Measurements from ENCODE around the gene STXBP2.

Gene STXBP2

GRCh38 chr19:7685546-7686445 lies 48.9 kb downstream of the STXBP2 start:
- Histone ChIP-seq H3K27me3 (ENCODE audit: control insufficient read depth, insufficient read depth, low read length) (no peaks in the 10 kb centered on the region), H3K9me3 (ENCODE audit: control insufficient read depth, low read length) (no peaks in the 10 kb centered on the region), H3K4me1 (peaks cover 3% of the 10 kb centered on the region), H2AFZ (no peak overlapping the region), H3K4me3 (ENCODE audit: low read depth, low read length) (no peak overlapping the region), H3K4me2 (ENCODE audit: low read length) (no peak overlapping the region), H3K27ac (no peak overlapping the region), H3K79me2 (no peaks in the 10 kb centered on the region), H3K36me3 (ENCODE audit: control insufficient read depth, insufficient read depth, low read length) (no peaks in the 10 kb centered on the region), H3K9ac (no peak overlapping the region)
- TF ChIP-seq CTCF (IDR thresholded peaks at IDR 0.05) = no peak

GRCh38 chr19:7687177-7687576 lies 50.3 kb downstream of the STXBP2 start:
- Histone ChIP-seq H3K27ac (no peak overlapping the region), H3K9me3 (ENCODE audit: control insufficient read depth, low read length) (no peaks in the 10 kb centered on the region), H3K9ac (no peak overlapping the region), H3K4me3 (ENCODE audit: low read depth, low read length) (no peak overlapping the region), H3K4me2 (ENCODE audit: low read length) (no peak overlapping the region), H3K36me3 (ENCODE audit: control insufficient read depth, insufficient read depth, low read length) (no peaks in the 10 kb centered on the region), H3K4me1 (no peaks in the 10 kb centered on the region), H3K27me3 (ENCODE audit: control insufficient read depth, insufficient read depth, low read length) (no peaks in the 10 kb centered on the region), H2AFZ (no peak overlapping the region), H3K79me2 (no peaks in the 10 kb centered on the region)
- TF ChIP-seq CTCF (IDR thresholded peaks at IDR 0.05) = no peak

- no peak overlapping the region for H2AFZ ChIP-seq
- H3K27ac ChIP-seq = no peak overlapping the region
- no peaks in the 10 kb centered on the region for H3K9me3 ChIP-seq (ENCODE audit: control insufficient read depth, low read length)
- H3K27me3 ChIP-seq (ENCODE audit: control insufficient read depth, insufficient read depth, low read length) = no peaks in the 10 kb centered on the region
- H3K36me3 ChIP-seq (ENCODE audit: control insufficient read depth, insufficient read depth, low read length) = no peaks in the 10 kb centered on the region
- no peaks in the 10 kb centered on the region for H3K4me1 ChIP-seq
- no peak overlapping the region for H3K4me3 ChIP-seq (ENCODE audit: low read depth, low read length)
- no peak overlapping the region for H3K9ac ChIP-seq
- H3K79me2 ChIP-seq = no peaks in the 10 kb centered on the region
- no peak overlapping the region for H3K4me2 ChIP-seq (ENCODE audit: low read length)
- TF ChIP-seq CTCF (IDR thresholded peaks at IDR 0.05) = no peak
Observed at GRCh38 chr19:7689165-7689564, 52.3 kb downstream of the STXBP2 start.

GRCh38 chr19:7690779-7691258 lies 53.9 kb downstream of the STXBP2 start:
- Histone ChIP-seq H3K4me2 (ENCODE audit: low read length) (no peak overlapping the region), H3K27ac (no peak overlapping the region), H3K9ac (no peak overlapping the region), H2AFZ (no peak overlapping the region), H3K4me1 (no peaks in the 10 kb centered on the region), H3K79me2 (no peaks in the 10 kb centered on the region), H3K9me3 (ENCODE audit: control insufficient read depth, low read length) (no peaks in the 10 kb centered on the region), H3K27me3 (ENCODE audit: control insufficient read depth, insufficient read depth, low read length) (no peaks in the 10 kb centered on the region), H3K4me3 (ENCODE audit: low read depth, low read length) (no peak overlapping the region), H3K36me3 (ENCODE audit: control insufficient read depth, insufficient read depth, low read length) (no peaks in the 10 kb centered on the region)
- no peak for TF ChIP-seq CTCF (IDR thresholded peaks at IDR 0.05)

GRCh38 chr19:7691497-7691896 lies 54.6 kb downstream of the STXBP2 start:
- no peak overlapping the region for H3K4me2 ChIP-seq (ENCODE audit: low read length)
- H3K9ac ChIP-seq = no peak overlapping the region
- no peaks in the 10 kb centered on the region for H3K27me3 ChIP-seq (ENCODE audit: control insufficient read depth, insufficient read depth, low read length)
- H3K4me3 ChIP-seq (ENCODE audit: low read depth, low read length) = no peak overlapping the region
- no peak overlapping the region for H3K27ac ChIP-seq
- TF ChIP-seq CTCF (IDR thresholded peaks at IDR 0.05) = no peak
- H3K36me3 ChIP-seq (ENCODE audit: control insufficient read depth, insufficient read depth, low read length) = no peaks in the 10 kb centered on the region
- no peaks in the 10 kb centered on the region for H3K4me1 ChIP-seq
- H3K9me3 ChIP-seq (ENCODE audit: control insufficient read depth, low read length) = no peaks in the 10 kb centered on the region
- H3K79me2 ChIP-seq = no peaks in the 10 kb centered on the region
- H2AFZ ChIP-seq = no peak overlapping the region

Data from parathyroid adenoma (tissue), 2 donors.